GM06990 (cell line): Measurements from ENCODE around the gene EIF2S3.

Experiments
- DNase-seq: peaks from one replicate; pipeline ENCODE4 v3.0.0-alpha.2; 2011; ENCODE audit not compliant: insufficient read length; ENCODE audit errors: extremely low read depth
- H3K27me3 ChIP-seq: replicated peaks from 2 replicates; pipeline ENCODE4 v1.6.0; 2011; ENCODE audit warnings: low read length; ENCODE audit not compliant: control insufficient read depth, insufficient read depth
- H3K36me3 ChIP-seq: 2 replicates; pipeline ENCODE4 v1.5.1; 2011; ENCODE audit warnings: low read length; ENCODE audit not compliant: control insufficient read depth, insufficient read depth
- H3K4me3 ChIP-seq: replicated peaks from 2 replicates; pipeline ENCODE4 v1.5.1; 2011; ENCODE audit warnings: low read depth, mild to moderate bottlenecking, control low read depth, low read length
- TF ChIP-seq, protein P1 (sequence below): IDR thresholded peaks from 2 replicates; pipeline ENCODE4 v1.5.1; 2011; ENCODE audit warnings: low read length, control low read depth, mild to moderate bottlenecking, inconsistent platforms; ENCODE audit not compliant: insufficient read depth, poor library complexity, severe bottlenecking

EIF2S3 gene

GRCh38 chrX:24017674-24018073 lies 37.1 kb upstream of the EIF2S3 start:
- Histone ChIP-seq H3K27me3 (no peaks in the 10 kb centered on the region), H3K36me3 (no peaks in the 10 kb centered on the region), H3K4me3 (no peak overlapping the region)
- no peak for DNase-seq
- TF ChIP-seq, protein P1, sequence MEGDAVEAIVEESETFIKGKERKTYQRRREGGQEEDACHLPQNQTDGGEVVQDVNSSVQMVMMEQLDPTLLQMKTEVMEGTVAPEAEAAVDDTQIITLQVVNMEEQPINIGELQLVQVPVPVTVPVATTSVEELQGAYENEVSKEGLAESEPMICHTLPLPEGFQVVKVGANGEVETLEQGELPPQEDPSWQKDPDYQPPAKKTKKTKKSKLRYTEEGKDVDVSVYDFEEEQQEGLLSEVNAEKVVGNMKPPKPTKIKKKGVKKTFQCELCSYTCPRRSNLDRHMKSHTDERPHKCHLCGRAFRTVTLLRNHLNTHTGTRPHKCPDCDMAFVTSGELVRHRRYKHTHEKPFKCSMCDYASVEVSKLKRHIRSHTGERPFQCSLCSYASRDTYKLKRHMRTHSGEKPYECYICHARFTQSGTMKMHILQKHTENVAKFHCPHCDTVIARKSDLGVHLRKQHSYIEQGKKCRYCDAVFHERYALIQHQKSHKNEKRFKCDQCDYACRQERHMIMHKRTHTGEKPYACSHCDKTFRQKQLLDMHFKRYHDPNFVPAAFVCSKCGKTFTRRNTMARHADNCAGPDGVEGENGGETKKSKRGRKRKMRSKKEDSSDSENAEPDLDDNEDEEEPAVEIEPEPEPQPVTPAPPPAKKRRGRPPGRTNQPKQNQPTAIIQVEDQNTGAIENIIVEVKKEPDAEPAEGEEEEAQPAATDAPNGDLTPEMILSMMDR = no peak

- no peaks in the 10 kb centered on the region for H3K27me3 ChIP-seq
- H3K36me3 ChIP-seq = no peaks in the 10 kb centered on the region
- H3K4me3 ChIP-seq = no peak overlapping the region
- TF ChIP-seq, protein P1 = no peak
- no peak for DNase-seq
Measured at GRCh38 chrX:24018809-24019208, 35.9 kb upstream of the EIF2S3 start.

GRCh38 chrX:24019448-24019847 lies 35.3 kb upstream of the EIF2S3 start:
- no peak overlapping the region for H3K4me3 ChIP-seq
- H3K27me3 ChIP-seq = no peaks in the 10 kb centered on the region
- DNase-seq = no peak
- H3K36me3 ChIP-seq = no peaks in the 10 kb centered on the region
- TF ChIP-seq, protein P1 = no peak

- Histone ChIP-seq H3K27me3 (no peaks in the 10 kb centered on the region), H3K4me3 (no peak overlapping the region), H3K36me3 (no peaks in the 10 kb centered on the region)
- no peak for DNase-seq
- TF ChIP-seq, protein P1 = no peak
Measured at GRCh38 chrX:24020306-24020876, 34.4 kb upstream of the EIF2S3 start.

- no peak for DNase-seq
- H3K27me3 ChIP-seq = no peaks in the 10 kb centered on the region
- H3K36me3 ChIP-seq = no peaks in the 10 kb centered on the region
- peak overlapping the region; percentile 64 for H3K4me3 ChIP-seq
- TF ChIP-seq, protein P1 = no peak
Measured at GRCh38 chrX:24023544-24023943, 31.2 kb upstream of the EIF2S3 start.
